ENCODE data around the gene GPR157.

Gene GPR157

DNA sequence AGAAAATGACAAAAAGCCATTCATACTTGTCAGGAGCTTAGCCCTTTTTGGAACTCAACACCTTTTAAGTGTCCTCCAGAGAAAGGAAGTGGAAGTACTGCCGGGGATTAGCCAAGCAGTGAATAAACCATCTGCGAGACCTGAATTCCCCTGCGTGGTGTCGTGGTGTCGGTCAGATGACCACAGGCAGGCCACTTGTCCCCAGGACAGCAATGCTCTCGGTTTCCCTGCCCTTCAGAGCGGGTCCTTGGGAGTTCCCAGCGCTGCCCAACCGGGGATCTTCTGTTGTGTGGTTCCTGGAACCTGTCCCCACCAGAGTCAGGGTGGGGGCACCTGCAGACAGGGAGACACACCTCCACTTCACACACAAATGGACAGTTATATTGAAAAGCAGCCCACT, 9.2 kb downstream of the GPR157 start:
- no peak for ATAC-seq (ENCODE audit: low read depth)
- no peak for DNase-seq (ENCODE audit: low spot score)
- TF ChIP-seq, protein P1, sequence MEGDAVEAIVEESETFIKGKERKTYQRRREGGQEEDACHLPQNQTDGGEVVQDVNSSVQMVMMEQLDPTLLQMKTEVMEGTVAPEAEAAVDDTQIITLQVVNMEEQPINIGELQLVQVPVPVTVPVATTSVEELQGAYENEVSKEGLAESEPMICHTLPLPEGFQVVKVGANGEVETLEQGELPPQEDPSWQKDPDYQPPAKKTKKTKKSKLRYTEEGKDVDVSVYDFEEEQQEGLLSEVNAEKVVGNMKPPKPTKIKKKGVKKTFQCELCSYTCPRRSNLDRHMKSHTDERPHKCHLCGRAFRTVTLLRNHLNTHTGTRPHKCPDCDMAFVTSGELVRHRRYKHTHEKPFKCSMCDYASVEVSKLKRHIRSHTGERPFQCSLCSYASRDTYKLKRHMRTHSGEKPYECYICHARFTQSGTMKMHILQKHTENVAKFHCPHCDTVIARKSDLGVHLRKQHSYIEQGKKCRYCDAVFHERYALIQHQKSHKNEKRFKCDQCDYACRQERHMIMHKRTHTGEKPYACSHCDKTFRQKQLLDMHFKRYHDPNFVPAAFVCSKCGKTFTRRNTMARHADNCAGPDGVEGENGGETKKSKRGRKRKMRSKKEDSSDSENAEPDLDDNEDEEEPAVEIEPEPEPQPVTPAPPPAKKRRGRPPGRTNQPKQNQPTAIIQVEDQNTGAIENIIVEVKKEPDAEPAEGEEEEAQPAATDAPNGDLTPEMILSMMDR (IDR thresholded peaks at IDR 0.05; ENCODE audit: poor library complexity, severe bottlenecking): no peak

DNA sequence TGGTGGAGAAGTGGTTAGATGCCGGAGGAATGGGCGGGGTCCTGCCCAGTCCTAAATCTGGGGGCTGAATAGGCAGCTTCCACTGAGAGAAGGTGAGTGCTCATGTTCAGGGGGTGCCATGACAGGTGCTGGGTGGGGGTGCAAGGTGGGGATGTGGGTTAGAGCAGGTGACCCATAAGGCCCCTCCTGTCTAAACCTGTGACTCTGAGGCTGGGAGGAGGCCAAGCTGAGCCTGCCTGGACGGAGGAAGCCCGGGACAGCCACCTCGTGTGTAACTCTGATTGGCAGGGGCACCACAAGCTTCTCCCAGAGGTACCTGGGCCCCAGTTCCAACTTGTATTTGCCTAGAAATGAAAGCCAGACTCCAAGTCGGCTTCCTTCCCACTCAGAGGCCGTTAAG, 10.7 kb downstream of the GPR157 start:
- Histone ChIP-seq H3K27me3 (ENCODE audit: insufficient read depth, poor library complexity, severe bottlenecking) (no peaks in the 10 kb centered on the region), H3K27ac (ENCODE audit: poor library complexity, severe bottlenecking) (no peak overlapping the region), H3K4me1 (ENCODE audit: insufficient read depth, poor library complexity, severe bottlenecking) (peaks cover 11% of the 10 kb centered on the region), H3K9me3 (ENCODE audit: severe bottlenecking) (no peaks in the 10 kb centered on the region), H3K4me3 (ENCODE audit: severe bottlenecking) (no peak overlapping the region), H3K36me3 (ENCODE audit: low read depth) (no peaks in the 10 kb centered on the region)
- ATAC-seq (ENCODE audit: low read depth) (no peak), DNase-seq (ENCODE audit: low spot score) (no peak)
- TF ChIP-seq, protein P1 (IDR thresholded peaks at IDR 0.05; ENCODE audit: poor library complexity, severe bottlenecking): no peak

More for the DNA sequence above, 9.2 kb downstream of the GPR157 start:
- H3K27ac ChIP-seq (ENCODE audit: poor library complexity, severe bottlenecking): no peak overlapping the region
- H3K9me3 ChIP-seq (ENCODE audit: severe bottlenecking): no peaks in the 10 kb centered on the region
- H3K4me1 ChIP-seq (ENCODE audit: insufficient read depth, poor library complexity, severe bottlenecking): peaks cover 7% of the 10 kb centered on the region
- H3K27me3 ChIP-seq (ENCODE audit: insufficient read depth, poor library complexity, severe bottlenecking): no peaks in the 10 kb centered on the region
- no peaks in the 10 kb centered on the region for H3K36me3 ChIP-seq (ENCODE audit: low read depth)
- no peak overlapping the region for H3K4me3 ChIP-seq (ENCODE audit: severe bottlenecking)

- H3K4me3 ChIP-seq (ENCODE audit: severe bottlenecking): no peak overlapping the region
- H3K27me3 ChIP-seq (ENCODE audit: insufficient read depth, poor library complexity, severe bottlenecking): no peaks in the 10 kb centered on the region
- ATAC-seq (ENCODE audit: low read depth): no peak
- TF ChIP-seq, protein P1 (IDR thresholded peaks at IDR 0.05; ENCODE audit: poor library complexity, severe bottlenecking): no peak
- H3K36me3 ChIP-seq (ENCODE audit: low read depth): peaks cover 3% of the 10 kb centered on the region; the same call in 1 of the 2 replicates
- DNase-seq (ENCODE audit: low spot score): no peak
- H3K4me1 ChIP-seq (ENCODE audit: insufficient read depth, poor library complexity, severe bottlenecking): peaks cover 17% of the 10 kb centered on the region
- peak overlapping the region; percentile 25 for H3K27ac ChIP-seq (ENCODE audit: poor library complexity, severe bottlenecking)
- no peaks in the 10 kb centered on the region for H3K9me3 ChIP-seq (ENCODE audit: severe bottlenecking)
These were observed 13.3 kb downstream of the GPR157 start for GRCh38 chr1:9115351-9116205.

DNA sequence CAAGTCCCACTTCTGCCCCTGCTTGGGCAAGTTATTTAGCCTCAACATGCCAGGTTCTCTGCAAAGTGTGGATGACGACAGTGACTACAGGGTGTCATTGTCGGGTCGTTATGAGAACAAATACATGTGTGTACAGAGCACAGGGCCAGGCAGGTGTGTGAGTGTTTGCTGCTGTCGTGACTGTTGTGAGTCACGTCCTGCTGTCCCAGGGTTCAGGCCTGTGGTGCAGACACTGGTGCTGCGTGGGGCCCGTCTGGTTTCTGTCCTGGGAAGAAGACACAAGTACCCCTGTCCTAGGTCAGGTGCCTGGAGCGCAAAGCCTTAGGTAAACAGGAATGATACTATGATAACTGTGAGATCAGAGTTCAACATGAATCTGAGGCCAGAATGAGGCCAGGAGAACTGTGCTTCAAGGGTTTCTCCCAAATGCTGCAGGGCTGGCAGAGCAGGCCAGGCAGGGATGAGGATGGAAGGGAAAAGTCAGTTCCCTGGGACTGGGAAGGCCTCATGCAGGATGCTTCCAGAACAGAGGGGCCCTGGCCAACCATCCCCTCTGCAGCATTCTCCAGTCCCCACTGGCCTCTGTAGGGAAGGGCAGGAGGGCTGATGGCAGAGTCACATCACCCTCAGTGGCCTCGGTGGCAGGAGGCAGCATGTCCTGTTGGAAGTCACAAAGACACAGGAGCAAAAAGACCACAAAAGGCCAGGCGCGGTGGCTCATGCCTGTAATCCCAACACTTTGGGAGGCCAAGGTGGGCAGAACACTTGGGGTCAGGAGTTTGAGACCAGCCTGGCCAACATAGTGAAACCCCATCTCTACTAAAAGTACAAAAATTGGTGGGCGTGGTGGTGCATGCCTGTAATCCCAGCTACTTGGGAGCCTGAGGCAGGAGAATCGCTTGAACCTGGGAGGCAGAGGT, 15.7 kb downstream of the GPR157 start:
- DNase-seq (ENCODE audit: low spot score): no peak
- peaks cover 24% of the 10 kb centered on the region for H3K4me1 ChIP-seq (ENCODE audit: insufficient read depth, poor library complexity, severe bottlenecking)
- H3K27ac ChIP-seq (ENCODE audit: poor library complexity, severe bottlenecking): peak overlapping the region; percentile 60
- H3K4me3 ChIP-seq (ENCODE audit: severe bottlenecking): no peak overlapping the region
- no peaks in the 10 kb centered on the region for H3K27me3 ChIP-seq (ENCODE audit: insufficient read depth, poor library complexity, severe bottlenecking)
- ATAC-seq (ENCODE audit: low read depth): peak; percentile 17; the same call in 2 of the 3 replicates
- no peaks in the 10 kb centered on the region for H3K9me3 ChIP-seq (ENCODE audit: severe bottlenecking)
- H3K36me3 ChIP-seq (ENCODE audit: low read depth): peaks cover 15% of the 10 kb centered on the region
- TF ChIP-seq, protein P1 (IDR thresholded peaks at IDR 0.05; ENCODE audit: poor library complexity, severe bottlenecking): no peak

Data from RWPE2 (cell line).